ENCODE measurements around the gene ATP1A2.

DNA sequence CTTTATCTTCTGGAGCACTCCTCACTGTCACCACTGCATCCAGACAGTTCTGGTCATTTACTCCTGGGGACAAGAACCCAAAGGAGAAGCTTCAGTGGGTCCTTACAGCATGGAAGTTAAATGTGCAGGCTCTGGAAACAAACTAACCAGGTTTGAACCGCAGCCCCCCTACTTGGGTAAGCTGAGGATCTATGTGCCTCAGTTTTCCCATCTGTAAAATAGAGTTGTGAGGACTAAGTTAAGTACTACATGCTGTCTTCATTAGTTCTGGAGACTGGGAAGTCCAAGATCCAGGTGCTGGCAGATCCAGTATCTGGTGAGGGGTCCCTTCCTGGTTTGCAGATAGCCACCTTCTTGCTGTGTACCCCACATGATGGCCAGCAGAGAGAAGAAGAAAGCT is 8.0 kb upstream of the ATP1A2 start:
- TF ChIP-seq, protein P1, sequence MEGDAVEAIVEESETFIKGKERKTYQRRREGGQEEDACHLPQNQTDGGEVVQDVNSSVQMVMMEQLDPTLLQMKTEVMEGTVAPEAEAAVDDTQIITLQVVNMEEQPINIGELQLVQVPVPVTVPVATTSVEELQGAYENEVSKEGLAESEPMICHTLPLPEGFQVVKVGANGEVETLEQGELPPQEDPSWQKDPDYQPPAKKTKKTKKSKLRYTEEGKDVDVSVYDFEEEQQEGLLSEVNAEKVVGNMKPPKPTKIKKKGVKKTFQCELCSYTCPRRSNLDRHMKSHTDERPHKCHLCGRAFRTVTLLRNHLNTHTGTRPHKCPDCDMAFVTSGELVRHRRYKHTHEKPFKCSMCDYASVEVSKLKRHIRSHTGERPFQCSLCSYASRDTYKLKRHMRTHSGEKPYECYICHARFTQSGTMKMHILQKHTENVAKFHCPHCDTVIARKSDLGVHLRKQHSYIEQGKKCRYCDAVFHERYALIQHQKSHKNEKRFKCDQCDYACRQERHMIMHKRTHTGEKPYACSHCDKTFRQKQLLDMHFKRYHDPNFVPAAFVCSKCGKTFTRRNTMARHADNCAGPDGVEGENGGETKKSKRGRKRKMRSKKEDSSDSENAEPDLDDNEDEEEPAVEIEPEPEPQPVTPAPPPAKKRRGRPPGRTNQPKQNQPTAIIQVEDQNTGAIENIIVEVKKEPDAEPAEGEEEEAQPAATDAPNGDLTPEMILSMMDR (IDR thresholded peaks at IDR 0.05), result no peak
- no peak for TF ChIP-seq POLR2A (IDR thresholded peaks at IDR 0.05)
